Measurements from ENCODE around the gene CD300LD.

CD300LD gene

DNA sequence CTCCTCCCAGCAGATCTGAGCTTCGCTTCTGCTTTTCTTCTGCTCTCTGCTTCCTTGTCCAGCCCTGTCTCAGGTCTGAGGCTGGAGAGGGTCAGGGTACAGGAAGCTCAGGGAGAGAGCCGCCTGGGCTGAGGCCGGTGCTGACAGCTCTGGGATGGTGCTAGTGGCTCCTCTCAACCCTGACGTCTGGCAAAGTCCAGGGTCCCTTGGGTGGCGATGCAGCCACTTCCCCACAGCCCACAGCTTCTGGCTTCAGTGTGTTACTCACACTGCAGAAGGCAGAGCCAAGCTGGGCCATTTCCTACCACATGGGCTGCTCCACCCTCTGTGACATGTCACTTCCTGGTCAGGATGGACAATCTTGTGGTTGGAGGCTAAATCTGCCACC, 46.2 kb downstream of the CD300LD start, which contains the start of gene CD300C:
Gene CD300C, minus strand, starts transcription at position 273 of the 388 bp plus-strand sequence. CDS start 333 bp downstream, outside the sequence.
- H3K4me1 ChIP-seq = no peaks in the 10 kb centered on the region
- TF ChIP-seq, protein P1, sequence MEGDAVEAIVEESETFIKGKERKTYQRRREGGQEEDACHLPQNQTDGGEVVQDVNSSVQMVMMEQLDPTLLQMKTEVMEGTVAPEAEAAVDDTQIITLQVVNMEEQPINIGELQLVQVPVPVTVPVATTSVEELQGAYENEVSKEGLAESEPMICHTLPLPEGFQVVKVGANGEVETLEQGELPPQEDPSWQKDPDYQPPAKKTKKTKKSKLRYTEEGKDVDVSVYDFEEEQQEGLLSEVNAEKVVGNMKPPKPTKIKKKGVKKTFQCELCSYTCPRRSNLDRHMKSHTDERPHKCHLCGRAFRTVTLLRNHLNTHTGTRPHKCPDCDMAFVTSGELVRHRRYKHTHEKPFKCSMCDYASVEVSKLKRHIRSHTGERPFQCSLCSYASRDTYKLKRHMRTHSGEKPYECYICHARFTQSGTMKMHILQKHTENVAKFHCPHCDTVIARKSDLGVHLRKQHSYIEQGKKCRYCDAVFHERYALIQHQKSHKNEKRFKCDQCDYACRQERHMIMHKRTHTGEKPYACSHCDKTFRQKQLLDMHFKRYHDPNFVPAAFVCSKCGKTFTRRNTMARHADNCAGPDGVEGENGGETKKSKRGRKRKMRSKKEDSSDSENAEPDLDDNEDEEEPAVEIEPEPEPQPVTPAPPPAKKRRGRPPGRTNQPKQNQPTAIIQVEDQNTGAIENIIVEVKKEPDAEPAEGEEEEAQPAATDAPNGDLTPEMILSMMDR (IDR thresholded peaks at IDR 0.05) = no peak
- no peaks in the 10 kb centered on the region for H3K36me3 ChIP-seq
- H3K27me3 ChIP-seq = peaks cover 0 to 12% of the 10 kb centered on the region in 2 donors
- intact Hi-C loops (cut with DNase I; ENCODE audit: low total_unique reads) = no loop called here
- DNase-seq = peak in 1 of 2 donors; percentile 40
- no peaks in the 10 kb centered on the region for H3K9me3 ChIP-seq
- no peak within 1 kb of the TSS for H3K27ac ChIP-seq
- H3K4me3 ChIP-seq = peak within 1 kb of the TSS in 1 of 2 donors; percentile 22

DNA sequence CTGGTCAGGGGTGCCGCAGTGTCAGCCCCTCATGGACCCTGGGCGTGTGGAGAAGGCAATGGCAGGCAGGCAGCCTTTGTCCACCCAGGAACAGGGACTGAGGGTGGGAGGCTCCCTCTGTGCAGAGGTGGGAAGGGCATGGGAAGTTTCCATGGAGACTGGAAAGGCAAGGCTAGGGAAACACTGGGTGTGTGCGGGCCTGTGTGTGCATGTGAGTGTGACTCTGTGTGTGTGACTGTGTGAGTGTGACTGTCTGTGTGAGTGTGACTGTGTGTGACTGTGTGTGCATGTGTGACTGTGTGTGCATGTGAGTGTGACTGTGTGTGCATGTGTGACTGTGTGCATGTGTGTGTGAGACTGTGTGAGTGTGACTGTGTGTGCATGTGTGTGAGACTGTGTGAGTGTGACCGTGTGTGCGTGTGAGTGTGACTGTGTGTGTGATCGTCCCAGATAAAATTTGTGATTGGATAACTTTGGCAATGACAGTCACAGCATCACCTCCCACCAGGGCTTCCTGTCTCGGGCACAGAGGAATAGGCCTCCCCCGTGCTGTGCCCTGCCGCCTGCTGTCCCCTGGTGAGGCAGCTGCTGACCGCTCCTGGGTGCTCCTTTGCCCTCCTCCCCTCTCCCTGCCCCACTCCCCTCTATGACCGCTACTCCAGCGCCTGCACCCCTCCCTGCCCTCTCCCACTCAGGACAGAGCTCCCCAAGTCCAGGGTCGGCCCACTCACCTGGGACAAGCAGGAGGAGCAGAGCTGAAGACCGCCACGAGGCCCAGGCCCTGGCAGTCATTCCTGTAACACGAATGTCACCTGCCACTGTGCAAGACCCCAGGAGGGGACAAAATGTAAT, 46.9 kb downstream of the CD300LD start:
- H3K27ac ChIP-seq = no peak overlapping the region
- H3K9me3 ChIP-seq = no peaks in the 10 kb centered on the region
- DNase-seq = no peak
- intact Hi-C loops (cut with DNase I; ENCODE audit: low total_unique reads) = no loop called here
- no peaks in the 10 kb centered on the region for H3K4me1 ChIP-seq
- H3K4me3 ChIP-seq = peak overlapping the region in 1 of 2 donors; percentile 22
- no peaks in the 10 kb centered on the region for H3K36me3 ChIP-seq
- TF ChIP-seq, protein P1 (IDR thresholded peaks at IDR 0.05) = no peak
- H3K27me3 ChIP-seq = peaks cover 0 to 7% of the 10 kb centered on the region in 2 donors

DNA sequence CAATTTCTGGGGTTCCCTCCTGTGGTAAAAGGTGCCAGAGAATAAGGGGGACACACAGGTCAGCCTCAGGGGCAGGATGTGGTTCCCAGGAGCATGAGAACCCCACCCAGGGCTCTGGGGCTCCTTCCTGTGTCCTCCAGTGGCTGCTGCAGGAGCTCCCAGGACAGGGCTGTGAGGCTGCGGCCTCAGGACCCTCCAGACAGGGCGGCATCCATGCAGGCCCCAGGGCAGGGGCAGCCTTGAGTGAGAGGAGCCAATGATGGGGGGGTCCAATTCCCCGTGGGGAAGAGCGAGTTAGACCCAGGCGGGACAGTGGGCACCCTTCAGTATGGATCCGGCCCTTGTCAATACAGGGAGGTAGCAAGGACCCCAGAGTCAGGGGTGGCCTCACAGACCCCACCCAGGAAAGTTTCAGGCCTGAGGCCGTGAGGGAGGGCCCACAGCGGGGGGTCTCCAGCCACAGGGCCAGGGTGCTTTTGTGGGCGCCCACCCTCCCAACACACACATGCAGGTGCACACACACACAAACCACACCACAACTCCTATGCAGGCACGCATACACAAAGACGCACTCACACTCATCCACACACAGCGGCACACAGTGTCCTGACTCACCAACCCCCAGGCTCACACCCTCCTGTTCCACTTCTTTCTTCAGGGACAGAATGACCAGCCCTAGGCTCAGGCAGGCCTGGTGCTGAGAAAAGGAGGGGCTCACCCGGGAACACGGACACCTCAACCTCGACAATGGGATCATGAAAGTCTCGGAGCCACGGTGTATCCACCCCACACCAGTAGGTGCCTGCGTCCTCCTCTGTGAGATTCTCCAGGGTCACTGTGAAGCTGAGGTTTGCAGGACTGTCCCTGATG, 48.0 kb downstream of the CD300LD start:
- no peaks in the 10 kb centered on the region for H3K9me3 ChIP-seq
- H3K36me3 ChIP-seq = no peaks in the 10 kb centered on the region
- H3K4me1 ChIP-seq = no peaks in the 10 kb centered on the region
- intact Hi-C loops (cut with DNase I; ENCODE audit: low total_unique reads) = no loop called here
- H3K27me3 ChIP-seq = peaks cover 0 to 9% of the 10 kb centered on the region in 2 donors
- TF ChIP-seq, protein P1 (IDR thresholded peaks at IDR 0.05) = no peak
- H3K4me3 ChIP-seq = no peak overlapping the region
- no peak overlapping the region for H3K27ac ChIP-seq
- DNase-seq = no peak

DNA sequence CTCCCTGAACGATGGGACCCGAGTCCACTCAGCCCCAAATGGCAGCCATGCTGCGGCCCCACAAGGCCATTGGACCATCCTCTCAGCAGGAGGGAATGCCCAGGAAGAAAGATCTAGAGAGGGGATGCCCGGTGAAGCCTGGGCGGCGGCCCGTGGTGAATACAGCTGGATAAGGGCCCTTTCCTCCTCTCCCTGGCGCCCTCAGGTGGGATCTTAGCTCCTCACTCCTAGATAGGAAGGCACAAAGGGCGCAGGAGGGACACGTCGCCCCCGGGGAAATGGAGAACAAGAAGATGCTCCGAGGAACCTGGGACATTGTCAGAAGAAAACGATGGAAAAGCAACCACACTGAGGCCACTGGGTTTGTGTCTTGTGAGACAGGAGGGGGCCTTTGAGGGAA, 48.7 kb downstream of the CD300LD start:
- DNase-seq = no peak
- TF ChIP-seq, protein P1 (IDR thresholded peaks at IDR 0.05) = no peak
- H3K9me3 ChIP-seq = no peaks in the 10 kb centered on the region
- H3K36me3 ChIP-seq = no peaks in the 10 kb centered on the region
- H3K27ac ChIP-seq = no peak overlapping the region
- H3K4me3 ChIP-seq = no peak overlapping the region
- H3K4me1 ChIP-seq = no peaks in the 10 kb centered on the region
- intact Hi-C loops (cut with DNase I; ENCODE audit: low total_unique reads) = no loop called here
- H3K27me3 ChIP-seq = peaks cover 0 to 9% of the 10 kb centered on the region in 2 donors

DNA sequence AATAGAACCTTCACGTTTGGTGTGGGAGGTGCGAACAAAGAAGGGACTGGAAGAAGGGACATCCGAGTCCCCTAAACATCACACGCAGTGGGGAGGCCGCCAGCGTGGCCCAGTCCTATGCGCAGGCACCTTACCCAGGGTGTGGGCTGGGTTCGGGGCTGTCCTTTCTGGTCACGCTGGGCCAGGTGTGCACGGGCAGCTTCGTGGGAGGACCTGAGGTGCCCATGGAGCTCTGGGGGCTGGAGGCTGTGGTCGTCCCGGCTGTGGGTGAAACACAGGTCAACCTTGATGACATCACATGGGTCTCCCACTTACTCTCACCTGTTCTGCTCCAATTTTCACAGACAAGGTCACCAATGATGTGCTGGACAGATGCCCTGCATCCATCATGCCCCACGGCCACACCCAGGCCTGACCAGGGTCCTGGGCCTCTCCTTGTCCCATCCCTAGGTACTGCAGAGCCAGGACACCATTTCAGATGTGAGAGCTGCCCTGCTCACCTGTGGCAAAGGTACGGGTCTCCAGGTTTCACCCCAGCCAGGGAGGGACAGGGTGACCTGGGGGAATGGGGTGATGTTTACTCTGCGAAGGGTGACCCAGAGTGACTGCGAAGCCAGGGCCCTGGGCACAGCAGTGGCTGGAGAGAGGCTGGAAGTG, 49.2 kb downstream of the CD300LD start:
- TF ChIP-seq, protein P1 (IDR thresholded peaks at IDR 0.05) = no peak
- no peaks in the 10 kb centered on the region for H3K4me1 ChIP-seq
- H3K27me3 ChIP-seq = peaks cover 0 to 11% of the 10 kb centered on the region in 2 donors
- H3K36me3 ChIP-seq = no peaks in the 10 kb centered on the region
- no peaks in the 10 kb centered on the region for H3K9me3 ChIP-seq
- no peak overlapping the region for H3K4me3 ChIP-seq
- intact Hi-C loops (cut with DNase I; ENCODE audit: low total_unique reads) = no loop called here
- DNase-seq = no peak
- H3K27ac ChIP-seq = no peak overlapping the region

Measured in tibial artery (tissue), 4 donors.